ENCODE data around the gene UFSP1. TPM values are rescaled to one million over a fixed set of nuclear protein-coding genes. Genes with fewer than 3 reads are reported as not detected.

Gene UFSP1
- total and polyA plus RNA-seq, 2 of the 13 experiments (the other 11 are each of a cell fraction or from before 2014, with no cell fraction given): 0.65 to 3.3 TPM

DNA sequence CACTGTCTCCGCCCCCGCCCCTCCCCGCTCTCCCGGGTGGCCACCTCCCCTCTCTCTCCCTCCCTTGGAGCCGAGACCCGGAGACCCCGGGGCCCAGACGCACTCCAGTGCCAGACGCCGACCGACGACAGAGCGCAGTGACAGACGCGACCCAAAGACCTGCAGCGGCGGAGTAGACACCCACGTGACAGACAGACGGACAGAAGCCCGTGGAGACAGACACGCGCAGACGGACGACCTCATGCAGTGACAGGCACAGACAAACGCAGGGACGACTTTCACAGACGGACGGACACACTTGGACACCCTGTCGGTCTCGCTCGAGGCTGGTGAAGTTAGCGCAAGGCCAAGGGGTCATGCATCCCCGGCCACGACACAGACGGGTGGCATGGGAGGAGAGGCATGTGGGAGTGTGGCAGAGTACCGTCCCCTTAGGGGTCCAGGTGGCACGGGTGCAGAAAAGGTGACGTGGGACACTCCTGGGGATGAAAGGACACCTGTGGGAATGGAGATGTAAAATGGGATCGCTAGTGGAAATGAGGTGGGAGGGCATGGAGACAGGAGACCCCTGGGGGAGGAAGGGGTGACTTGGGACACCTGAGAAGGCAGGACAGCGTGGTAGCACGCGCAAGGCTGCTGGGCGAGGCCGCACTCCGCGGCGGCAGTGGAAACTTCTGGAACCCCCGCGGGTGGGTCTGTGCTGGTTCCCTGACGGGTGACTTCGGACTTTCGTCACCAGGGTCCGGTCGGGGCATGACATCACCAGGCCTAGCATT lies 6.6 kb upstream of the UFSP1 start (continued):
- TF ChIP-seq, protein P1, sequence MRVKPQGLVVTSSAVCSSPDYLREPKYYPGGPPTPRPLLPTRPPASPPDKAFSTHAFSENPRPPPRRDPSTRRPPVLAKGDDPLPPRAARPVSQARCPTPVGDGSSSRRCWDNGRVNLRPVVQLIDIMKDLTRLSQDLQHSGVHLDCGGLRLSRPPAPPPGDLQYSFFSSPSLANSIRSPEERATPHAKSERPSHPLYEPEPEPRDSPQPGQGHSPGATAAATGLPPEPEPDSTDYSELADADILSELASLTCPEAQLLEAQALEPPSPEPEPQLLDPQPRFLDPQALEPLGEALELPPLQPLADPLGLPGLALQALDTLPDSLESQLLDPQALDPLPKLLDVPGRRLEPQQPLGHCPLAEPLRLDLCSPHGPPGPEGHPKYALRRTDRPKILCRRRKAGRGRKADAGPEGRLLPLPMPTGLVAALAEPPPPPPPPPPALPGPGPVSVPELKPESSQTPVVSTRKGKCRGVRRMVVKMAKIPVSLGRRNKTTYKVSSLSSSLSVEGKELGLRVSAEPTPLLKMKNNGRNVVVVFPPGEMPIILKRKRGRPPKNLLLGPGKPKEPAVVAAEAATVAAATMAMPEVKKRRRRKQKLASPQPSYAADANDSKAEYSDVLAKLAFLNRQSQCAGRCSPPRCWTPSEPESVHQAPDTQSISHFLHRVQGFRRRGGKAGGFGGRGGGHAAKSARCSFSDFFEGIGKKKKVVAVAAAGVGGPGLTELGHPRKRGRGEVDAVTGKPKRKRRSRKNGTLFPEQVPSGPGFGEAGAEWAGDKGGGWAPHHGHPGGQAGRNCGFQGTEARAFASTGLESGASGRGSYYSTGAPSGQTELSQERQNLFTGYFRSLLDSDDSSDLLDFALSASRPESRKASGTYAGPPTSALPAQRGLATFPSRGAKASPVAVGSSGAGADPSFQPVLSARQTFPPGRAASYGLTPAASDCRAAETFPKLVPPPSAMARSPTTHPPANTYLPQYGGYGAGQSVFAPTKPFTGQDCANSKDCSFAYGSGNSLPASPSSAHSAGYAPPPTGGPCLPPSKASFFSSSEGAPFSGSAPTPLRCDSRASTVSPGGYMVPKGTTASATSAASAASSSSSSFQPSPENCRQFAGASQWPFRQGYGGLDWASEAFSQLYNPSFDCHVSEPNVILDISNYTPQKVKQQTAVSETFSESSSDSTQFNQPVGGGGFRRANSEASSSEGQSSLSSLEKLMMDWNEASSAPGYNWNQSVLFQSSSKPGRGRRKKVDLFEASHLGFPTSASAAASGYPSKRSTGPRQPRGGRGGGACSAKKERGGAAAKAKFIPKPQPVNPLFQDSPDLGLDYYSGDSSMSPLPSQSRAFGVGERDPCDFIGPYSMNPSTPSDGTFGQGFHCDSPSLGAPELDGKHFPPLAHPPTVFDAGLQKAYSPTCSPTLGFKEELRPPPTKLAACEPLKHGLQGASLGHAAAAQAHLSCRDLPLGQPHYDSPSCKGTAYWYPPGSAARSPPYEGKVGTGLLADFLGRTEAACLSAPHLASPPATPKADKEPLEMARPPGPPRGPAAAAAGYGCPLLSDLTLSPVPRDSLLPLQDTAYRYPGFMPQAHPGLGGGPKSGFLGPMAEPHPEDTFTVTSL (CRISPR knock-in tag; IDR thresholded peaks at IDR 0.05; ENCODE audit: borderline replicate concordance): no peak
- TF ChIP-seq ZNF274 (CRISPR knock-in tag; IDR thresholded peaks at IDR 0.05) (no peak), ZFY (CRISPR knock-in tag; IDR thresholded peaks at IDR 0.05) (no peak), PHF21A (CRISPR knock-in tag; IDR thresholded peaks at IDR 0.05) (no peak), CBX2 (IDR thresholded peaks at IDR 0.05; ENCODE audit: low read depth, low read length) (no peak), CBX2 (CRISPR knock-in tag; IDR thresholded peaks at IDR 0.05; ENCODE audit: low read depth) (no peak), NFIB (CRISPR knock-in tag; IDR thresholded peaks at IDR 0.05; ENCODE audit: borderline replicate concordance) (0 out of 2 replicates have a peak, but pooled peaks have one; percentile 64), NCOA1 (CRISPR knock-in tag; IDR thresholded peaks at IDR 0.05) (no peak), ZFP37 (CRISPR knock-in tag; IDR thresholded peaks at IDR 0.05; ENCODE audit: borderline replicate concordance) (no peak), KMT2B (CRISPR knock-in tag; IDR thresholded peaks at IDR 0.05) (no peak)
- TF ChIP-seq, protein P2, sequence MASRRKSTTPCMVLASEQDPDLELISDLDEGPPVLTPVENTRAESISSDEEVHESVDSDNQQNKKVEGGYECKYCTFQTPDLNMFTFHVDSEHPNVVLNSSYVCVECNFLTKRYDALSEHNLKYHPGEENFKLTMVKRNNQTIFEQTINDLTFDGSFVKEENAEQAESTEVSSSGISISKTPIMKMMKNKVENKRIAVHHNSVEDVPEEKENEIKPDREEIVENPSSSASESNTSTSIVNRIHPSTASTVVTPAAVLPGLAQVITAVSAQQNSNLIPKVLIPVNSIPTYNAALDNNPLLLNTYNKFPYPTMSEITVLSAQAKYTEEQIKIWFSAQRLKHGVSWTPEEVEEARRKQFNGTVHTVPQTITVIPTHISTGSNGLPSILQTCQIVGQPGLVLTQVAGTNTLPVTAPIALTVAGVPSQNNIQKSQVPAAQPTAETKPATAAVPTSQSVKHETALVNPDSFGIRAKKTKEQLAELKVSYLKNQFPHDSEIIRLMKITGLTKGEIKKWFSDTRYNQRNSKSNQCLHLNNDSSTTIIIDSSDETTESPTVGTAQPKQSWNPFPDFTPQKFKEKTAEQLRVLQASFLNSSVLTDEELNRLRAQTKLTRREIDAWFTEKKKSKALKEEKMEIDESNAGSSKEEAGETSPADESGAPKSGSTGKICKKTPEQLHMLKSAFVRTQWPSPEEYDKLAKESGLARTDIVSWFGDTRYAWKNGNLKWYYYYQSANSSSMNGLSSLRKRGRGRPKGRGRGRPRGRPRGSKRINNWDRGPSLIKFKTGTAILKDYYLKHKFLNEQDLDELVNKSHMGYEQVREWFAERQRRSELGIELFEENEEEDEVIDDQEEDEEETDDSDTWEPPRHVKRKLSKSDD (CRISPR knock-in tag; IDR thresholded peaks at IDR 0.05; ENCODE audit: low read depth): no peak
- TF ChIP-seq, protein P3, sequence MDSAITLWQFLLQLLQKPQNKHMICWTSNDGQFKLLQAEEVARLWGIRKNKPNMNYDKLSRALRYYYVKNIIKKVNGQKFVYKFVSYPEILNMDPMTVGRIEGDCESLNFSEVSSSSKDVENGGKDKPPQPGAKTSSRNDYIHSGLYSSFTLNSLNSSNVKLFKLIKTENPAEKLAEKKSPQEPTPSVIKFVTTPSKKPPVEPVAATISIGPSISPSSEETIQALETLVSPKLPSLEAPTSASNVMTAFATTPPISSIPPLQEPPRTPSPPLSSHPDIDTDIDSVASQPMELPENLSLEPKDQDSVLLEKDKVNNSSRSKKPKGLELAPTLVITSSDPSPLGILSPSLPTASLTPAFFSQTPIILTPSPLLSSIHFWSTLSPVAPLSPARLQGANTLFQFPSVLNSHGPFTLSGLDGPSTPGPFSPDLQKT (CRISPR knock-in tag; IDR thresholded peaks at IDR 0.05; ENCODE audit: borderline replicate concordance): no peak
- TF ChIP-seq, protein P4, sequence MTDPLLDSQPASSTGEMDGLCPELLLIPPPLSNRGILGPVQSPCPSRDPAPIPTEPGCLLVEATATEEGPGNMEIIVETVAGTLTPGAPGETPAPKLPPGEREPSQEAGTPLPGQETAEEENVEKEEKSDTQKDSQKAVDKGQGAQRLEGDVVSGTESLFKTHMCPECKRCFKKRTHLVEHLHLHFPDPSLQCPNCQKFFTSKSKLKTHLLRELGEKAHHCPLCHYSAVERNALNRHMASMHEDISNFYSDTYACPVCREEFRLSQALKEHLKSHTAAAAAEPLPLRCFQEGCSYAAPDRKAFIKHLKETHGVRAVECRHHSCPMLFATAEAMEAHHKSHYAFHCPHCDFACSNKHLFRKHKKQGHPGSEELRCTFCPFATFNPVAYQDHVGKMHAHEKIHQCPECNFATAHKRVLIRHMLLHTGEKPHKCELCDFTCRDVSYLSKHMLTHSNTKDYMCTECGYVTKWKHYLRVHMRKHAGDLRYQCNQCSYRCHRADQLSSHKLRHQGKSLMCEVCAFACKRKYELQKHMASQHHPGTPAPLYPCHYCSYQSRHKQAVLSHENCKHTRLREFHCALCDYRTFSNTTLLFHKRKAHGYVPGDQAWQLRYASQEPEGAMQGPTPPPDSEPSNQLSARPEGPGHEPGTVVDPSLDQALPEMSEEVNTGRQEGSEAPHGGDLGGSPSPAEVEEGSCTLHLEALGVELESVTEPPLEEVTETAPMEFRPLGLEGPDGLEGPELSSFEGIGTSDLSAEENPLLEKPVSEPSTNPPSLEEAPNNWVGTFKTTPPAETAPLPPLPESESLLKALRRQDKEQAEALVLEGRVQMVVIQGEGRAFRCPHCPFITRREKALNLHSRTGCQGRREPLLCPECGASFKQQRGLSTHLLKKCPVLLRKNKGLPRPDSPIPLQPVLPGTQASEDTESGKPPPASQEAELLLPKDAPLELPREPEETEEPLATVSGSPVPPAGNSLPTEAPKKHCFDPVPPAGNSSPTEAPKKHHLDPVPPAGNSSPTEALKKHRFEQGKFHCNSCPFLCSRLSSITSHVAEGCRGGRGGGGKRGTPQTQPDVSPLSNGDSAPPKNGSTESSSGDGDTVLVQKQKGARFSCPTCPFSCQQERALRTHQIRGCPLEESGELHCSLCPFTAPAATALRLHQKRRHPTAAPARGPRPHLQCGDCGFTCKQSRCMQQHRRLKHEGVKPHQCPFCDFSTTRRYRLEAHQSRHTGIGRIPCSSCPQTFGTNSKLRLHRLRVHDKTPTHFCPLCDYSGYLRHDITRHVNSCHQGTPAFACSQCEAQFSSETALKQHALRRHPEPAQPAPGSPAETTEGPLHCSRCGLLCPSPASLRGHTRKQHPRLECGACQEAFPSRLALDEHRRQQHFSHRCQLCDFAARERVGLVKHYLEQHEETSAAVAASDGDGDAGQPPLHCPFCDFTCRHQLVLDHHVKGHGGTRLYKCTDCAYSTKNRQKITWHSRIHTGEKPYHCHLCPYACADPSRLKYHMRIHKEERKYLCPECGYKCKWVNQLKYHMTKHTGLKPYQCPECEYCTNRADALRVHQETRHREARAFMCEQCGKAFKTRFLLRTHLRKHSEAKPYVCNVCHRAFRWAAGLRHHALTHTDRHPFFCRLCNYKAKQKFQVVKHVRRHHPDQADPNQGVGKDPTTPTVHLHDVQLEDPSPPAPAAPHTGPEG (CRISPR knock-in tag; IDR thresholded peaks at IDR 0.05): no peak

Measured in HepG2 (cell line).